C4-2B (cell line): Measurements from ENCODE around the gene PIGK.

ENCODE experiments used
- H3K27ac ChIP-seq: fragments of 450-650 bp; 2 replicates; pipeline ENCODE4 v1.5.1; 2017
- ZFX ChIP-seq: fragments of 450-650 bp; IDR thresholded peaks from 2 replicates; pipeline ENCODE4 v1.6.1; 2017
- TF ChIP-seq, protein P1 (sequence below): fragments of 450-650 bp; conservative IDR thresholded peaks from 2 replicates; pipeline ENCODE4 v1.5.1; 2017; ENCODE audit warnings: mild to moderate bottlenecking

PIGK gene

DNA sequence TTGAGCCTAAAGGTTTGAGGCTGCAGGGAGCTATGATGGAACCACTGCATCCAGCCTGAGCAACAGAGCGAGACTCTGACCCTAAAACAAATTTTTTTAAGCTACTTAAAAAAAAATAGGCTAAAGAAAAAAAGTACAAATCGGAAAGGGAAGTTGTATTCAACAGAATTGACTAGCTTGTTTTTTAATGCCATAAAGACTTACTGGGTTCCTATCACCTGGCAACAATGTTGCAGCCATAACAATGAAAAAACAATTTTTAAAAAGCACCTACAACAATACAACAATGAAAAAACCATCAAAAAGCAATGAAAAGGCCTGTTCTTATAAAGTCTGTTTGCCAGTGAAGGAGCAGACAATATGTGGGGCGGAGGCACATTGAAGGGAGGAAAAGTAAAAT, 20.1 kb upstream of the PIGK start:
- no peak for TF ChIP-seq ZFX
- TF ChIP-seq, protein P1, sequence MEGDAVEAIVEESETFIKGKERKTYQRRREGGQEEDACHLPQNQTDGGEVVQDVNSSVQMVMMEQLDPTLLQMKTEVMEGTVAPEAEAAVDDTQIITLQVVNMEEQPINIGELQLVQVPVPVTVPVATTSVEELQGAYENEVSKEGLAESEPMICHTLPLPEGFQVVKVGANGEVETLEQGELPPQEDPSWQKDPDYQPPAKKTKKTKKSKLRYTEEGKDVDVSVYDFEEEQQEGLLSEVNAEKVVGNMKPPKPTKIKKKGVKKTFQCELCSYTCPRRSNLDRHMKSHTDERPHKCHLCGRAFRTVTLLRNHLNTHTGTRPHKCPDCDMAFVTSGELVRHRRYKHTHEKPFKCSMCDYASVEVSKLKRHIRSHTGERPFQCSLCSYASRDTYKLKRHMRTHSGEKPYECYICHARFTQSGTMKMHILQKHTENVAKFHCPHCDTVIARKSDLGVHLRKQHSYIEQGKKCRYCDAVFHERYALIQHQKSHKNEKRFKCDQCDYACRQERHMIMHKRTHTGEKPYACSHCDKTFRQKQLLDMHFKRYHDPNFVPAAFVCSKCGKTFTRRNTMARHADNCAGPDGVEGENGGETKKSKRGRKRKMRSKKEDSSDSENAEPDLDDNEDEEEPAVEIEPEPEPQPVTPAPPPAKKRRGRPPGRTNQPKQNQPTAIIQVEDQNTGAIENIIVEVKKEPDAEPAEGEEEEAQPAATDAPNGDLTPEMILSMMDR: no peak
- no peak overlapping the region for H3K27ac ChIP-seq

DNA sequence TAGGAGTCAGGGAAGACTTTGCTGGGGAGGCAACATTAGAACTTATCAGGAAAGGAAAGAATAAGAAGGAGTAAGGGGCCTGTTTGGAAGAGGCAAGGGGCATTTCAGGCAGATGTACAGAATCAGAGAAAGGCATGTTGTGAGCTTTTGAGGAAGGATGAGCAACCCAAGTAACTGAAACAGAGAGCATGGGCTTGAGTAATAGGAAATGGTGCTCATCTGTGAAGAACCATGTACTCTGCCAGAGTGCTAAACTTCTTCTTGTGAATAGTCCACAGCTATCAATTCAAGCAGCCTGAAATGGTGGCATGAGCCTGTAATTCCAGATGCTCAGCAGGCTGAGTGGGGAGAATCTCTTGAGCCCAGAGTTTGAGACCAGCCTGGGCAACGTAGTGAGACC, 19.2 kb upstream of the PIGK start:
- TF ChIP-seq ZFX: no peak
- TF ChIP-seq, protein P1: no peak
- H3K27ac ChIP-seq: no peak overlapping the region

DNA sequence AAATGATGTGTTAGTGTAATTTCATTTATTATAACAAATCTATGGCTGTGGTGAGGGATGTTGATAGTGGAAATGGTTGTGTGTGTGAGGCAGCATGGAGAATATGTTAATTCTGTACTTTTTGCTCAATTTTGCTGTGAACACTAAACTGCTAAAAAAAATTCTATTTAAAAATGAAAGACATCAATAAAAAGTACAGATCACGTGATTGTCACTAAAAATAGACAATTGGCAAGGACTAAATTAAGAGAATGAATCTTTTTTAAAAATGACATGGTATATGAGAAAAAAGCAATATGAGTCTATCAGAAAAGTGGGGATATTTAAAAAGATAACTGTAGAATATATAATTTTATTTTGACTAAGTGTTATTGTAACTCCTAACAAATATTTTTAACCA, 15.7 kb upstream of the PIGK start:
- H3K27ac ChIP-seq: no peak overlapping the region
- TF ChIP-seq ZFX: no peak
- TF ChIP-seq, protein P1: no peak

DNA sequence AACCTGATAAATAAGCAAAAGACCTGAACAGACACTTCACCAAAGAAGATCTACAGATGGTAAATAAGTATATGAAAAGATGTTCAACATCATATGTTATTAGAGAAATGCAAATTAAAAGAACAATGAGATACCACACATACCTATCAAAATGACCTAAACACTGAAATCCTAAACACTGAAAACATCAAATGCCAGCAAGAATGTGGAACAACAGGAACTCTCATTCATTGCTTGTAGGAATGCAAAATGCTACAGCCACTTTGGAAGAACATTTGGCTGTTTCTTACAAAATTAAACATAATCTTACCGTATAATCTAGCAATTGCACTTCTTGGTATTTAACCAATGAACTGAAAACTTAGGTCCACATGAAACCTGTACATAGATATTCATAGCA, 14.9 kb upstream of the PIGK start:
- H3K27ac ChIP-seq: no peak overlapping the region
- TF ChIP-seq ZFX: no peak
- TF ChIP-seq, protein P1: no peak

DNA sequence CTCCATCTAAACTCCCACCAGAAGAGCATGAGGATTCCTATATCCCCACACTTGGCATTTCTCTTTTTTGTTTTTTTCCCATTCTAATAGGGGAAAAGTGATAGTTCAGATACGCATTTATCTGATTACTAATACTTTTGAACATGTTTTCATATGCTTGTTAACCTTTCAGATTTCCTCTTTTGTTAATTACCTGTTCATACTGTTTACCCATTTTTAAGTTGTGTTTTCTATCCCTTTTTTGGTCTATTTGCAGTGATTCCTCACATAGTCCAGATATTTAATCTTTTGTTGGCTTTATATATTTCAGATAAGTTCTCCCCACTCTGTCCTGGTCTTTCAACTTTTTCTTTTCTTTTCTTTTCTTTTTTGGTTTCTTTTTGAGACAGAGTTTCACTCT, 13.6 kb upstream of the PIGK start:
- TF ChIP-seq, protein P1: no peak
- TF ChIP-seq ZFX: no peak
- no peak overlapping the region for H3K27ac ChIP-seq

DNA sequence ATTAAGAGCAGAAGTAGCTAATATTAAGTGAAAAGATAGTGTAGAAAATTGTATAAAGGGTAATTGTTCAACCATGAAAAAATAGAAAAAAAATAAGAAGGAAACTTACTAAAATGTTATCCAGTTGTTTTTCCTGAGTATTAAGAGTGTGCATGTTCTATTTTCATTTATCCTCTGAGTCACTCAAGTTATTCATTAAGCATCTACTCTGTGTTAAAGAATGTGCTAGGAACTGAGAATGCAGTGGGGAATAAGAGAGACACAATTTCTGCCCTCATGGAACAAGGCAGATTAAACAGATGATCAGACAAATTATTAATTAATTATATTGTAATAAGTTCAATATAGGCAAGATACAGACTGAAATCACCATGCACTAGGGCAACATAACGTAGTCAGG, 10.8 kb upstream of the PIGK start:
- H3K27ac ChIP-seq: no peak overlapping the region

DNA sequence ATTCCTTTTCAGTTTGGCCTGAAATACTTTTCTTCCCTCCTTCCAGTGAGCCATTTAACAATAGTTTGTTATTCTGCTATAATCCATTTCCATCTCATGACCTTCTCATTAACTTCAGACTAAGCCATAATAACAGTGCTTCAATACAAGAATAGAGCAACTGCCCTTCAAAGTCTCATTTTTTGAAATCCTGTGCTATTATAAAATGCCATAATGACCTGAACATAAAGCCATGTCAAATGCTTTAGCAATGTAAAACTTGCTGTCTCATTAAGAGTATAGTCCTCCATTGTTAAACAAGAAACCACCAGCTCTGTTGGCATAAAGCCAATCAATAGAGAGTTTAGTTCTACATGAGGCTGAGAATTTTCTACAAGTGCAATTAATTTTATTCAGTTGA, 9.6 kb upstream of the PIGK start:
- H3K27ac ChIP-seq: no peak overlapping the region
- no peak for TF ChIP-seq ZFX
- TF ChIP-seq, protein P1: no peak

More for the DNA sequence above, 10.8 kb upstream of the PIGK start:
- no peak for TF ChIP-seq ZFX
- TF ChIP-seq, protein P1: no peak
